ENCODE measurements around the gene FIGN. TPM values are rescaled to one million over a fixed set of nuclear protein-coding genes. Genes with fewer than 3 reads are reported as not detected.

Gene FIGN
- total and polyA plus RNA-seq, 2 of the 13 experiments (the other 11 are each of a cell fraction or from before 2014, with no cell fraction given) = 6.6 to 6.7 TPM

GRCh38 chr2:163735685-163736432 is at the start of gene FIGN (continued):
- 0 out of 2 replicates have a peak, but pooled peaks have one; percentile 32 for TF ChIP-seq ZNF546 (CRISPR knock-in tag; conservative IDR thresholded peaks at IDR 0.05)
- TF ChIP-seq, protein P1, sequence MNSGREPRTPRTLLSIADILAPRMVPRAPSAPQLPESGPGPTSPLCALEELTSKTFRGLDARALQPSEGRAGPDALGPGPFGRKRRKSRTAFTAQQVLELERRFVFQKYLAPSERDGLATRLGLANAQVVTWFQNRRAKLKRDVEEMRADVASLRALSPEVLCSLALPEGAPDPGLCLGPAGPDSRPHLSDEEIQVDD (CRISPR knock-in tag; IDR thresholded peaks at IDR 0.05; ENCODE audit: borderline replicate concordance) = no peak
- peak; percentile 34 for TF ChIP-seq ZNF142 (CRISPR knock-in tag; IDR thresholded peaks at IDR 0.05)
- no peak for TF ChIP-seq ZNF234 (CRISPR knock-in tag; conservative IDR thresholded peaks at IDR 0.05)
- no peak for TF ChIP-seq GLMP (CRISPR knock-in tag; IDR thresholded peaks at IDR 0.05; ENCODE audit: borderline replicate concordance)
- TF ChIP-seq, protein P2, sequence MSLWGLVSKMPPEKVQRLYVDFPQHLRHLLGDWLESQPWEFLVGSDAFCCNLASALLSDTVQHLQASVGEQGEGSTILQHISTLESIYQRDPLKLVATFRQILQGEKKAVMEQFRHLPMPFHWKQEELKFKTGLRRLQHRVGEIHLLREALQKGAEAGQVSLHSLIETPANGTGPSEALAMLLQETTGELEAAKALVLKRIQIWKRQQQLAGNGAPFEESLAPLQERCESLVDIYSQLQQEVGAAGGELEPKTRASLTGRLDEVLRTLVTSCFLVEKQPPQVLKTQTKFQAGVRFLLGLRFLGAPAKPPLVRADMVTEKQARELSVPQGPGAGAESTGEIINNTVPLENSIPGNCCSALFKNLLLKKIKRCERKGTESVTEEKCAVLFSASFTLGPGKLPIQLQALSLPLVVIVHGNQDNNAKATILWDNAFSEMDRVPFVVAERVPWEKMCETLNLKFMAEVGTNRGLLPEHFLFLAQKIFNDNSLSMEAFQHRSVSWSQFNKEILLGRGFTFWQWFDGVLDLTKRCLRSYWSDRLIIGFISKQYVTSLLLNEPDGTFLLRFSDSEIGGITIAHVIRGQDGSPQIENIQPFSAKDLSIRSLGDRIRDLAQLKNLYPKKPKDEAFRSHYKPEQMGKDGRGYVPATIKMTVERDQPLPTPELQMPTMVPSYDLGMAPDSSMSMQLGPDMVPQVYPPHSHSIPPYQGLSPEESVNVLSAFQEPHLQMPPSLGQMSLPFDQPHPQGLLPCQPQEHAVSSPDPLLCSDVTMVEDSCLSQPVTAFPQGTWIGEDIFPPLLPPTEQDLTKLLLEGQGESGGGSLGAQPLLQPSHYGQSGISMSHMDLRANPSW (CRISPR knock-in tag; IDR thresholded peaks at IDR 0.05; ENCODE audit: borderline replicate concordance) = no peak
- TF ChIP-seq ZNF646 (CRISPR knock-in tag; IDR thresholded peaks at IDR 0.05) = no peak
- no peak for TF ChIP-seq KAT8 (CRISPR knock-in tag; IDR thresholded peaks at IDR 0.05)
- no peak for TF ChIP-seq NFATC3 (CRISPR knock-in tag; IDR thresholded peaks at IDR 0.05)
- no peak; the same call in 1 of the 2 replicates for TF ChIP-seq KLF6 (CRISPR knock-in tag; IDR thresholded peaks at IDR 0.05)
- TF ChIP-seq ZNF333 (CRISPR knock-in tag; IDR thresholded peaks at IDR 0.05; ENCODE audit: borderline replicate concordance) = peak; percentile 59; the same call in 1 of the 2 replicates

Data from HepG2 (cell line).